Eye (tissue), 1 donor: Measurements from ENCODE around the gene KBTBD12.
"Not testable (repeated sequence)": the region's sequence is repeated elsewhere in the genome, so short reads cannot be mapped to it uniquely, and the experiment has no call there.

Experiments used
- DNase-seq: peaks from one replicate; pipeline ENCODE4 v3.0.0-alpha.2; 2015

KBTBD12 gene

GRCh38 chr3:127915115-127915936 lies at the start of gene KBTBD12:
Gene KBTBD12, plus strand, starts transcription at chr3:127915232. Its CDS starts 7,830 bp downstream, at chr3:127923062.
- DNase-seq: peak; percentile 71

DNA sequence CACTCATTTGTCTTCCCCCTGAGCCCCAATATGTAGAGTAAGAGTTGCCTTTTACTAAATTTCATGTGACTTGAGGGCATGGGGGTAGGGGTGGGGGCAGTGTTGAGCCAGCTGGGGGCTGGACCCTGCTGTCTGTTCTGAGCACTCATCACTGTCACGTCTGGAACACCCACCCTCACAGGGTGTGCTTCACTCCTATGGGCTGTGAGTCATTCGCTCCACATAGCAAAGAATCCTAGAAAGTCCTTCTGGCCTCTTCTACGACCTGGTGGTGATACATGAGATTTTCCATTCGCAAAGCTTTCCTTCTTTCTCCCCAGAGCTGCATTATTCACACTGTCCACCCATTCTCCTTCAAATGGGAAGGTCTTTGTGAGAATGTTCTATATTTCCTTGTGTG lies 49.1 kb upstream of the KBTBD12 start:
- DNase-seq: no peak

DNA sequence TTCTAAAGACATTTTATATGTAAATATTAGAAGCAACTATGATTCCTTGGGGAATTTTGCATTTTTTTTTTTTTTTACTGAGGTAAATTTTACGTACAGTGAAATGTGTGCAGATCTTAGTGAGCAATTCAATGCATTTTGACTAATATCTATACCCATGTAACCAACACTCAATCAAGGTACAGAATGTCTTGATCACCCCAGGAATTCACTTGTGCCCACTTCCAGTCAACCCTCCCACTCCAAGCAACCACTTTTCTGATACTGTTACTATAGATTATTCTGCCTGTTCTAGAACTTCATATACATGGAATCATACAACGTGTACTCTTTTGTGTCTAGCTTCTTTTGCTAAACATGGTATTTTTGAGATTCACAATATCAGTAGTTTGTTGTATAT lies 47.6 kb upstream of the KBTBD12 start:
- DNase-seq: no peak

- DNase-seq: no peak
These were observed 47.0 kb upstream of the KBTBD12 start for GRCh38 chr3:127867986-127868385.

DNA sequence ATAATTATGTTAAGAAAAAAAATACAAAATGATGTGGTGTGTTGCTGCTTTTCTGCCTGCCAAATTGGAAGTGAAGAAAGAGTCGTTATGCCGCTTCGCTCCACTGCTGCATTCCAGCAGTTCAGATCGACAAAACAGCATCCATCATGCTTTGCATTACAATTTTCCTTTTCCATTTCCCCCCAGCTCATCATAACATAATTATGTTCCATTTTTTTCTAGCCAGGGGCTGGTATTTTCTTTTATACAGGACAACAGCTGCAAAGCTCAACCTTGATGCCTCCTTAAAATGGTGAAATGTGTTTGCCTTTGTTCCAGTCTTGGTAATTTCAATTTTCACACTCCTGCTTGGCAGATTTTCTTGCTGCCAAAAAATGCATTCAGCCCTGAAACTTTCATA lies 44.9 kb upstream of the KBTBD12 start:
- no peak for DNase-seq

GRCh38 chr3:127874097-127874496 lies 40.9 kb upstream of the KBTBD12 start:
- DNase-seq: not testable (repeated sequence)

GRCh38 chr3:127881586-127881985 lies 33.4 kb upstream of the KBTBD12 start:
- no peak for DNase-seq

DNA sequence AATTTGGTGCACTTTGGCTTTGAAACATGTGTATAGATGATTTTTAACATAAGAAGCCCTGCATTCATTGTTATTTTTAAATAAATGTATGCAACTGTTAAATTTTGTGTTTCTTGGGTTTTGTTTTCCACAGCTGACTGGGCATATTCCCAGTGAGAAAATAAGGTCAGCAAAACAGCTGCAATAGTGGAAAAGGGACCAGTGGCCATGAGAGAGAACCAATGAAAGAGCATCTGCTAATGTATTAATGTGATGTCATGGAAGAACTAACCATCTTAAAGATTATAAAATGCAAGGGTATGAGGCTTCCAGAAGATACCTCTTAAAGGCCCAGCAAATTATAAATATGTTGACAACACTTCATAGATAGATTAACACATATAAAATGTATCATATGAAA lies 31.0 kb upstream of the KBTBD12 start:
- DNase-seq: no peak

DNA sequence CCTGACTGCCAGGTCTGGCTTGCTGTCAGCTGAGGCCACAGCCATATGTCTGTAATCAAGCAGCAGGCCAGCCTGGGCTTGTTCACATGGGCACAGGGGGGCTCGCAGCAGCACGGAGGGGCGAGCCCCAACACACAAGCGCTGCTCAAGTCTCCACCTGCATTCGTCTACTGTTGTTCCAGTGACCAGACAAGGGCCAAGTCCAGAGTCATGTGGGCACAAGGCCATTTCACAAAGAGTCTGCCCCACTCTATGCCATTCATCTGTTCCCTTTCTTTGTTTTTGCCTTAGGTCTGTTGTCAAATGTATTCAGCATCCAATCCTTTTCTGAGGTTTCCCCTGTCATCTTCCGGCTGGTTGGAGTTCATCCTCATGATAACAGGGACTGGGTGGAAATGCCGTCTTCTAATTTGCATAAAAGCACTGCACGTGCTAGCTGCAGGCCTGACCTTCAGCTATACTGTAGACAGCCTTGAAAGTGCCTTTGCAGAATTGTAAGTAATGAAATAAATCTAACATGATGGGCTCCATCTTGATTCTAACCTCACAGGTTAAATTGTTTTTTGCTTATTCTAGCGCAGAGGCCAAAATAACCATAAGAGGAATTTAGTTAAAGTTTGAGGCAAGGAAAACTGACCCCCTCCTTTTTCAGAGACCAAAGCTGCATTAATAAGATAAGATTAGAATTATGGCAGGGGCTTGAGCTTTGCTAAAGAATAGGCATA lies 28.6 kb upstream of the KBTBD12 start:
- peak; percentile 83 for DNase-seq

- no peak for DNase-seq
These were observed 28.1 kb upstream of the KBTBD12 start for GRCh38 chr3:127886956-127887231.

GRCh38 chr3:127887321-127887720 lies 27.7 kb upstream of the KBTBD12 start:
- DNase-seq: peak; percentile 41

DNA sequence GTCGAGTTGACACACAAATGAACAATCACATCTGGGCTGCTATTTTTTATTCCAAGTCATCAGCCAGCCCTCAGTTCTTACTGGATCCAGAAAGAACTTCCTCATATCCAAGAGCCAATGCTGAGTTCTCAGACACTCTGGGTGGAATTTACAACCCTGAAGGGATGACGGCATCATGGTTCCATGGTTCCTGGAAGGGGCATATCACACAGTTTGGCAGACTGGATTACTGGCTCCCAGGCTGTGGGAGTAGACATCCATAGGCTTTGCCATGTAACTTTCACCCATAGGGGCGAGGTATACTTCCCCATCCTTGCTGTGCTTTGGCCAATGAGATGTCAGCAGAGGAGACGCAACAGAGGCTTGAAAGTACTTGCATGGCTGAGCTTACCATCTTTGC lies 26.9 kb upstream of the KBTBD12 start:
- DNase-seq: no peak

- peak; percentile 82 for DNase-seq
These were observed 26.4 kb upstream of the KBTBD12 start for GRCh38 chr3:127888564-127889107.

- no peak for DNase-seq
These were observed 25.6 kb upstream of the KBTBD12 start for GRCh38 chr3:127889461-127889863.

DNA sequence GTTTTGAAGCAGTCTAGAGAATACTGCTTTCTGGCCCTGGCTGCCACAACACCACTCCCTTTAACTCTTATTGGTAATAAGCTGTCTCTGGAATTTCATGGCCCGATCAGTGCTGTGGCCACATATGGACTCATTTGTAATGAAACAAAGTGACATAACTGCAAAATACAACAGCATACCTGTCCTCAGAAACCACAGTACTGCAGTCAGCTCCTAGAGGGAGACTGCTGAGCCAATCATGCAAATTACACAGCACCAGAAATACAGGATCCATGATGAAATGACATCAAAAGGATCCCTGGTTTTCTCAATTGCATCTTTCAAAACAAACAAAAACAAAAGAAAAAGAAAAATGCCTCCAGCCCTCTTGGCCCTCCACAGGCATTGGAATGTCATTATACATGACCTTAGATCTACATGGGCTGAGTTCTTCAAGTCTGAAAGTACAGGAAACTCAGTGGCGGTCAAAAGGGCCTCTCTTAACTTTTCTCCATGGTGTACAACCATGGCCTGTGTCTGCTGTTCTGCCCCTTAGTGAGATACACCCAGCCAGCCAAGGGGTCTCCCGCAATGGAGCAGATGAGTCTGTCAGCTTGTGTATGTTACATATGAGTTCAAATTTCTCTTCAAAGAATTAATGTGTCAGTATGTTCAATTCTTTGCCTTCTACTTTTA lies 24.9 kb upstream of the KBTBD12 start:
- no peak for DNase-seq

- peak; percentile 35 for DNase-seq
These were observed 24.3 kb upstream of the KBTBD12 start for GRCh38 chr3:127890651-127891290.

DNA sequence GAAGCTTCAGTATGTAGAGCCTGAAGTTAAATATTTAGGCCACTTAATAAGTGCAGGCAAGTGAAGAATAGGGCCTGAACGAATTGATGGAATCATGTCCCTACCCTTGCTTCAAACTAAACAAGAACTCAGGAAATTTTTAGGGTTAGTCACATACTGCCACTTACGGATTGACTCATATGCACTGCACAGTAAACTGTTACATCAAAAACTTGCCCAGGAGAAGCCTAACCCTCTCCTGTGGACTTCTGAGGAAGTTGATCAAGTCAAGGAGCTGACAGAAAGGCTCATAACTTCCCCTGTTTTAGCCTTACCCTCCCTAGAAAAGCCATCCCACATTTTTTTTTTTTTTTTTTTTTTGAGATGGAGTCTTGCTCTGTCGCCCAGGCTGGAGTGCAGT lies 20.6 kb upstream of the KBTBD12 start:
- DNase-seq: no peak

DNA sequence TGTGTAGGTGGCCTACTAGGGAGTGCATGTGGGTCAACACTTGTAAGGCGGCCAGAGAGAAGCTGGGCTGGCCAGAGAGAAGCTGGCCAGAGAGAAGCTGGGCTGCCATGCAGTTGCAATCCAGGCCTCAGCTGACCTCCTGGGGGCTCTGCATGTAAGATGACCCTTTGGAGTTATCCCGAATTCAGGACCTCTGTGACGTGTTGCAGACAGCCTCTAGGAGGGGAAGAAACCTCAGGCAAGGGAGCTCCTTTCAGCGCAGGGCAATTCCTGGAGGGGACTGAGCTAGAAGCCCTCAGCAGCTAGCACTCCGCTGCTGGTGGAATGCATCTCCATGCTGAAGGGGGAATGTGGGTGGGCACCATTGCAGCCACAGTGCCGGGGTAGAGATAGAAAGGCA lies 15.8 kb upstream of the KBTBD12 start:
- DNase-seq: no peak

- no peak for DNase-seq
These were observed 15.3 kb upstream of the KBTBD12 start for GRCh38 chr3:127899766-127900165.

GRCh38 chr3:127900536-127900935 lies 14.5 kb upstream of the KBTBD12 start:
- no peak for DNase-seq

DNA sequence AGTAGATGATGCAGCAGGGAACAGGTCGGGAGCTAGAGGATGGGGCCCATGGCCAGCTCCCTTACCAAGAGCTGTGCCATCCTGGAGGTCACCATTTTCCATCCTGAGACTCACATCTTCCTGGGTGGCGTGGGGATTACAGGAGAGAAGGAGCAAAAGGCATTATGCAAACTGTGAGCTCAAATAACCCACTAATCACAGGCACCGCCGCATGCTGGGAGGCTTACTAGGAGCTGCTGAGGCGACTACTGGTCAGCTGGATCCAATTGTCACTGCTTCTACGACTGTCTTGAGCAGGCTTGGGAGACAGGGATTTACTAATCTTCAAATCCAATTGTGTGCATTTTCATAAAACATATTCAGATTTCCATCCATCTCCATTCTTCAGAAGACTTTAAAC lies 12.5 kb upstream of the KBTBD12 start:
- no peak for DNase-seq

- no peak for DNase-seq
These were observed 11.2 kb upstream of the KBTBD12 start for GRCh38 chr3:127903611-127904375.
